ENCODE results near the gene NOC4L.
"Not testable (repeated sequence)": the region's sequence is repeated elsewhere in the genome, so short reads cannot be mapped to it uniquely, and the experiment has no call there.

Gene NOC4L

DNA sequence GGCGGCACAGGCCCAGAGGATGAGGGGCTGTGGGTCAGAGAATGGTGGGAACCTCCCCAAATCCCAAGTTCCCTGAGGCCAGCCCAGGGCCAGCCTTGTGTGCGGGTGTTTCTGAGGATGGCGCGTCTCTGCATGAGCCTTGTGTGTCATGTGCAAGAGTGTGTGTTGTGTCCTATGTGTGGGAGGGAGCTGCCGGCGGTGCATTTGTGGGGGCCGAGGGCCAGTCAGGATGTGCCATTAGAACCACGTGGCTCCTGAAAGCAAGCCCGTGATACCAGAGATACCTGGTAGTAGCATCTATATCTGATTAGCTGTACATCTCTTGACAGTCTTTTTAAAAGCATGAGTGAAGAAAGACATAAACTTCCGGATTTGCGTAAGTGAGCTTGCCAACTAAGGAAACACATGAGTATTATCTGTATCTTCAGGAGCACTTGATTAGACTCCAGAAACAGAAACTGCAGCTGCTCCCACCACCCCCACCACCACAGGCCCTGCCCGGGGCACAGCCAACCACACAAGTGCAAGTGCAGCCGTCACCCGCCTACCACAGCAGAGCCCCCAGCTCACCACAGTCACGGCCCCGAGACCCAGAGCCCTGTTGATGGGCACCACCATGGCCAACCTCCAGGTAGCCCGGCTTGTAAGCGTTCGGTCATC lies 19.4 kb upstream of the NOC4L start:
- DNase-seq, result no peak

DNA sequence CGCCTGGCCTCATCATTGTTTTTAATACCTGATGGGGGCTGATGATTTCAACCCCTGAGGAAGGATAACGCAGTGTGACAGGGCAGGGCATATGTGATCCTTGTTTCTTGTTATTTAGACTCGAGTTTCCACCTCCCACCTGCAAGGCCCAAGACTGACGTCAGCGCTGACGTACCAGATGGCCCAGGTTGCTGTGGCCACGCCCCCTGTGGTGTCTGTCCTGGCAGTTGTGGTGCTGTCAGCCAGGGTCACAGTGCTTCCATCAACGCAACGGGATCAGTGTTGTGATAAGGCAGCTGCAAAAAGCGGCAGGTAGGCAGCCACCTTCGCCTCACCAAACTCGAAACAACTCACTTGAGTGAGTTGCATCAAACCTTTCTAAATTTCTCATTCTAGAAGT lies 18.5 kb upstream of the NOC4L start:
- DNase-seq, result no peak

DNA sequence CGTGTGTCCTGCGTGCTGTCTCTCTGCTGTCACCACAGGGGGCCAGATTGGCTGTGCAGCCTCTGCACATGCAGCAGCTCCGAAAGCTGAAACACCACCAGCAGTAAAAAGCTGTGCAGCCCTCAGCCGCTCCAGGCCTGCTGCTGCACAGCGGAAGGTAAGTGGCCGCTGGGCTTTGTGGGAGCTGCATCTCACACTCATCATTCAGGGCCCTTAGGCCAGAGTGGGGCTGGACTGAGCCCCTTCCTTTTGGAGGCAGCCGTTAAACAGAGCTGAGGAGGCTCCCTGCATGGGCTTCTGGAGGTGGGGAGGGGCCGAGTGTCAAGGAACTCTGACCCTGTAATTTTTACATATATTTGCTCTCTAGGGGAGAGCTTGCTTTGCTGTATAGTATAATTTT lies 17.2 kb upstream of the NOC4L start:
- no peak for DNase-seq

DNA sequence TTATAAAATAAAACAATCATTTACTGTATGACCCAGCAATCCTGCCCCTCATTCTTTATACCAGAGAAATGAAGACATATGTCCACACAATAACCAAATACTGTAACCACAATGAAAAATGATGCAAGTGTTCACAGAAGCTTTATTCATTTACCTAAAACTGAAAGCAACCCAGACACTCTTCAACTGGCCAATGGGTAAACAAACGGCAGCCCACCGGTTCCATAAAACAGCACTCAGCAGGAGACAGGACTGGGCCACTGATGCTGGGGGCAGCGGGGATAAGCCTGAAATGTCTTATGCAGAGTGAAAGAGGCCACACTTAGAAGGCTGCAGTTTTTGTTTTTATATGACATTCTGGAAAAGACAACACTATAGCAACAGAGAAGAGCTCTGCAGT lies 15.2 kb upstream of the NOC4L start:
- DNase-seq, result no peak

DNA sequence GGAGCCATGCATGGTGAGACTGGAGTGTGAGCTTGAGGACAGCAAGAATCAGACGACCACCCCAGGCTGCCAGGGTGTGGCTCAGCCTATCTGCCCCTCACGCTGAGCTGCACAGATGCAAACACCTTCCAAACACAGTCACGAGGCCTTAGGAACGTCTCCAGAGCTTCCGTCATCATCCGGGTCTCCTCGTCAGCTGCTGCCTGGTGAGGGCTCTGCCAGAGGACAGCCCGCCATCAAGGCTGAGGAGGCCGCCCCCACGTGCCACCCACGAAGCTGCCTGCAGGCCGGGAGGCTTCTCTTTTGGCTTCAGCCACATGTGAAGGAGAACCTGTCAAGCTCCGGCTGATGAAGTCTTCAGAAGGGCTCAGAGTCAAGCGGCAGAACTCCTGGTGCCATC lies 13.6 kb upstream of the NOC4L start:
- no peak for DNase-seq

DNA sequence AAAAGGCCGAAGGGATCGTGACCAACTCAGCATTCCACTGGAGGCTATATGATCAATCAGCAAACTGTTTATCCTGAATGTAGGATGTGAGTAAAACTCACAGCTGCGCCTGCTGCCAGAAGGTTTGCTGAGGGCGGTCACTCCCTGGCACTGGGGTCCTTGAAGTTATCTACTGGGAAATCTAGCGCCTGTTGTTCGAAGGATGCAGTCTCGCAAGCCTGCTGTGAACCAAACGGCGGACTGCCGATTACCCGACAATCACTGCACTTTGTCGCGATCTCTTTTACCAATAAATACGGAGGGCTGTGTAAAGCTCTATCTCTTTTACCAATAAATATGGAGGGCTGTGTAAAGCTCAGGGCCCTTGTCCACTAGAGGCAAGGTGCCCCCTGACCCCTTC lies 13.0 kb upstream of the NOC4L start:
- no peak for DNase-seq

DNA sequence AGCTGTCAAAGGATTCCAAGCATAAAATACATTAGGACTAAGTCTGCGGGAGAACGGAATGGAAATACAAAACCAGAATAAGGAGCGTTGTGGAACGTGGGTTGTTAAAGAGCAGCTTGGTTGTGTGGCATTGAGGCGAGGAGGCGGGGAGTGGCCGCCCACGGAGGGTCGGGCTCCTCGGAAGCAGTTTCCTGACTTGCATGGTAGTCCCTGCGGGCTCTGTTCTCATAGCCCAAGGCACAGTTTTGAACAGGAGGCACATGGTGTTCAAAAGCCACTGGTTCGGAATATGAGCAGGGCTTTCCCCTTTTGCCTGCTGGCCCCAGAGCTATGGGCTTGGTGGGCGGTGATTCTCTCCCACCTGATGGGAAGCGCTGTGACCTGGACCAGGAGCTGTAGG lies 12.3 kb upstream of the NOC4L start:
- no peak for DNase-seq

DNA sequence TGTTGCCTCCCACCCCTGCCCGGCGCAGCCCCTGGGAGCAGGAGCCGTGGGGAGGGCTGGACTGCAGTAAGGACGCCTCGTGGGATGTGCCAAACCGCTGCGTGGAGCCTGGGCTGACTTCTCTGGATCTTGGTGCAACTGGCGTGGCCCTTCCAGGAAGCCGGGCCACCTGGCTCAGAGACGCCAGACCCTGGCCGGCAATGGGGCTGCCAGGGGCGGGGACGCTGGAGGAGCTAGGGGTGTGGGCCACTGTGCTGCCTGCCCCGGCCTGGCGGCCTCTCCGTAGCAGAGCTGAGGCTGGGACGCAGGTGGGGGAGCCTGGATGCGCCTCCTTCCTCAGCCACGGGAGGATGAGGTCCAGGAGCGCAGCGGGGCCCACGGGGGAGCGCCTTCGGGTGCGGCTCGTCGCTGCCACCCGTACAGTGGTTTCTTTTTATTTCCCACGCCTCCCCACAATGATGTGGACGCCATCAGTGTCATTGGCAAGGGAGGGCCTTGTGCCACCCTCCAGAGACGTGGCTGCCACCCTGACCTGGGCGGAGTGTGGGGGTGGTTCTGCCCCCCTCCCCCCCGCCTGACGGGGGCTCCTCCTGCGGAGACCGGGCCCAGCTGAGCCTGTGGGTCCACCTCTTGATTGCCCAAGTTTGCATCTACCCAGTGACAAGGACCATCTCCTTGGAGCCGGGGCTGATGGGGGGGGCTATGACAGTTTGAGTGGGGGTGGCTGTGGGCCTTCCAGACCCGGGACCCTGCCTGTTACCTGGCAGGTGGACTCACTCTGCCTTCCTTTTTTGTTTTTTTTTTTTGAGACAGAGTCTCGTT lies 11.4 kb upstream of the NOC4L start:
- no peak for DNase-seq

DNA sequence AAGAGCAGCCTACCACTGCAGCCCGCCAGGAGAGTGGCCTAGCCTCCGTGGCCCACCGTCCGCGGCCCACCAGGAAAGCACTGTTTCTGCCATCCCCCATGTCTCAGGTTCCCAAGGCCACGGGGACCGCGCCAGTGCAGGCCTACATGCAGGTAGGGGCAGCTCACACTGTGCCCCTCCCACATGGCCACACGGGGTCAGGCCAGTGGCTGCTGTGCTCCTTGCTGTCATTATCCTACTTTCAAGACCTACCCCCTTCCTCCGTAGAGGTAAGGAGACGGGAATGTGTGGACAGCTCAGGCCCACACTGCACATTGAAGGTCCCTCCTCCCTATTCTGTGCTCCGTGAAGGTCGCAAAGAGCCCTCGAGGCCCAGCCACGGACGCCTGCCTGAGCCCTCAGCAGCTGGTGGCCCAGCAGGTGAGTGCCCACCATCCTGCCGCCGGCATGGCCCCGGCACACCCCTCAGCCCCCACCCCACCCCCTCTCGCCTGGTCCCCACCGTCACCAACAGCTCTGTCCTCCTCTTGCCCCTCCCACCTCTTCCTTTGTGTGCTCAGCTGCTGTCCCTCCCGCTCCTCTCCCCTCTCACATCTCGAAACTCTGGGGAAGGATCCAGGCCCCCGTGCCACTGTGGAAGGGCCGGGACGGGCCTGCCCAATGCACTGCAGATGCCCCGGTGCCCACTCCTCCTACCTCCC lies 10.2 kb upstream of the NOC4L start:
- DNase-seq, result no peak

DNA sequence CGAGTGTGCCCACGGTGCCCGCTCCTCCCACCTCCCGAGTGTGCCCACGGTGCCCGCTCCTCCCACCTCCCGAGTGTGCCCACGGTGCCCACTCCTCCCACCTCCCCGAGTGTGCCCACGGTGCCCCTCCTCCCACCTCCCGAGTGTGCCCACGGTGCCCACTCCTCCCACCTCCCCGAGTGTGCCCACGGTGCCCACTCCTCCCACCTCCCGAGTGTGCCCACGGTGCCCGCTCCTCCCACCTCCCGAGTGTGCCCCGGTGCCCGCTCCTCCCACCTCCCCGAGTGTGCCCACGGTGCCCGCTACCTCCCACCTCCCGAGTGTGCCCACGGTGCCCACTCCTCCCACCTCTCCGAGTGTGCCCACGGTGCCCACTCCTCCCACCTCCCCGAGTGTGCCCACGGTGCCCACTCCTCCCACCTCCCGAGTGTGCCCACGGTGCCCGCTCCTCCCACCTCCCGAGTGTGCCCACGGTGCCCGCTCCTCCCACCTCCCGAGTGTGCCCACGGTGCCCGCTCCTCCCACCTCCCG lies 9.5 kb upstream of the NOC4L start:
- DNase-seq, result not testable (repeated sequence)

DNA sequence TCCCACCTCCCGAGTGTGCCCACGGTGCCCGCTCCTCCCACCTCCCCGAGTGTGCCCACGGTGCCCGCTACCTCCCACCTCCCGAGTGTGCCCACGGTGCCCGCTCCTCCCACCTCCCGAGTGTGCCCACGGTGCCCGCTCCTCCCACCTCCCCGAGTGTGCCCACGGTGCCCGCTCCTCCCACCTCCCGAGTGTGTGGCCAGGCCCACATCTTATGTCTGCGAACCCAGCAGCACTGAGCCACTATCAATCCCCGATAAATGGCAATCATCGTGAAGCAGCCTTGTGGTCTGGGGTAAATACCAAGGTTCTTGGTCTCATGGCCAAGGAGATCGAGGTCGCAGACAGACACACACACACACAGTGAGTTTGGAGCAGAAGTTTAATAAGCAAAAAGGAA lies 8.0 kb upstream of the NOC4L start:
- DNase-seq, result not testable (repeated sequence)

DNA sequence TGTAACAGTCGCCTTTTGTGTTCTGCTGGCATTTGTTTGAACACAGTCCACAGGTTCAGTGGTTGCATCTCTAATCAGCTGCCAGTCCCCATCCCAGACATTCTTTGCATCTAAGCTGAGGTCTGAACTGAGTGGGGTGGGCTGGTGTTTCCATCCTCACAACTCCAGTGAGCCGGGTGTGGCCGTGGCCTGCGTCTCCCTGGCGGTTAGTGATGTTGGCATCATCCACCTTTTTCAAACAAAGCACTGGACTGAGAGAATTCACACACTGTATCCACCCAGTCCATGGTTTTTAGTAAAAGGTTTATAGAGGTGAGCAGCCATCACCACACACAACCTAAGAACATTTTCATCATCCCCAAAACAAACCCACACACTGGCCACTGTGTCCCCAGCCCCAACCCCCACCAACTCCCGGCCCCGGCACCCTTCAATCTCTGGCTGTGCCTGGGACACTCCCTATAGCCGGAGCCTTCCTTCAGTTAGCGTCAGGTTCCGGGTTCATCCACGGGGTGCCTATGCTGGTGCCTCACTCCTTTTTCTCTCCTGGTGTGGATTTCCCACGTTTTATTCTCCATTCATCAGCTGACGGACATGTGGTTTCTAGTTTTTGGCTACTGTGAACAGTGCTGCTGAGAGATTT lies 6.7 kb upstream of the NOC4L start:
- no peak for DNase-seq

DNA sequence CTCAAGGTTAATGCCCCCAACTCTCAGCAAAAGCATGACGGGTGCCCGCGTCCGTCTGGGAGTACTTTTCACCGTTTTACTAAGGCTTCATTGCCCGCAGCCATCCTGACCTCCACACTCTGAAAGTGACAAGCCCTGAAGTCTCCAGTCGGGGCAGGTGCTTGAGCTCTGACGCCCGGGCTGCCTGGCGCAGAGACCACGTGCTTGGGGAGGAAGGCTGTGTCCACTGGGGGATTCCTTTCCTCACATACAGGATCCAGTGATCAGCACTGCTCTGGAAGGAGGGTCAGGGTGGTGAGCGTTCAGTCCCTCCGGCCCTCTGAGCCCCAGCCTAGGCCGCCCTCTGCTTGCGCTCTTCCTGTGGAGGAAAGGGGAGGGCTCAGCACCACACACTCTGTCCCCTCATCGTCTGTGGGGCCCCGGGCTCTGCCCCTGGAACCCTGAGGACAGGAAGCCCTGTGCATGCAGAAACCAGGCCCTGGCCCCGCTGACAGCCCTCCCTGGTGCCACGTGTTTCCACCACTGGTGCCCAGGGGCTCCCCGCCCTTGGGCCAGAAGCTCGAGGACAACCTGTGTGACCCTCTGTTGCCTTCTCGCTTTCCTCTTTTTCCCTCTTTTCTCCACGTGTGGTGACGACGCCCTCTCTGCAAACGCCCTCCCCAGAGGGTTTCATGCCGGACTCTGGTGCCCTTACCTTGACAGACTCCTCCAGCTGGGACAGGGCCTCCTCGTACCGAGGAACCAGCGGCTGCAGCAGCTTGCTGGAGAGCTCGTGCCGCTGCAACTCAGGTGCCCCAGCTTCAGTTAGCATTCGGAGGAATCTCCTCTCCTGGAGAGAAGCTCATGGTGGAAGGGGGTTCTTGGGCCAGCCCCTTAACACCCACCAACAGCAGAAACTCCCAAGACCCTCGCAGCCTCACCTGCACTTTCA lies 5.1 kb upstream of the NOC4L start:
- no peak for DNase-seq

DNA sequence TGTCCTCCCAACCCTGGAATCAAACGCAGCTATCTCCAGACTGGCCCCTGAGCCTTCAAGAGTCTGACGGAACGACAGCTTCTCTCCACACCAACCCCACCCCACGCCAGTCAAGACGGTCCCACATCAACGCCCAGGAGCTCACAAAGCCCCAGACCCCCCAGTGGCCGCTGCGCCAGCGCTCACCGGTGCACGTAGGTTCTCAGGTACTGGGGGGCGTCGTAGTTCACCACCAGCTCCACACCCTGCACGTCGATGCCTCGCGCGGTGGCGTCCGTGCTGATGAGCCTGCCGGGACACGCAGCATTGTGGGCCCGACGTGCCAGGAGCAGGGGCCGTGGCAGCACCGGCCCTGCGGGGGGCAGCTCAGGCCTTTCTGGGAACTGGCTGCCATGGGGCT lies 4.3 kb upstream of the NOC4L start:
- no peak for DNase-seq

DNA sequence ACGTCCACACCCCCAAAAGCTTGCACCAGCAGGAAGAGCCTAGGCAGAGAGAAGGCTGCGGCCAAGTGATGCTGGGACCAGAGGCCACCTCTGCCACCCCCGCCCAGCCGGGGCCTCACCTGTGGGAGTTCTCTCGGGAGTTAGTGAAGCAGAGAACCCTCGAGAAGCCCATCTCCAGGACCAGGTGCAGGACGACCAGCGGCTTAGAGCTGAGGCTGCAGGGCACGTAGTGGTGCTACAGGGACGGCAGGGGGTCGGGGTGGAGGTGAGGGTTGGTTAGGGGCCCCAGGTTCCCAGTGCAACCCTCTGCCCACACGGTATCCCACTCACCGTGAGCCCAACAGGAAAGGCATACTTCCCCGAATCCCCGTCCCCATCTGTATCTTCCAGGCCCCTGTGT lies 3.8 kb upstream of the NOC4L start:
- DNase-seq, result no peak

DNA sequence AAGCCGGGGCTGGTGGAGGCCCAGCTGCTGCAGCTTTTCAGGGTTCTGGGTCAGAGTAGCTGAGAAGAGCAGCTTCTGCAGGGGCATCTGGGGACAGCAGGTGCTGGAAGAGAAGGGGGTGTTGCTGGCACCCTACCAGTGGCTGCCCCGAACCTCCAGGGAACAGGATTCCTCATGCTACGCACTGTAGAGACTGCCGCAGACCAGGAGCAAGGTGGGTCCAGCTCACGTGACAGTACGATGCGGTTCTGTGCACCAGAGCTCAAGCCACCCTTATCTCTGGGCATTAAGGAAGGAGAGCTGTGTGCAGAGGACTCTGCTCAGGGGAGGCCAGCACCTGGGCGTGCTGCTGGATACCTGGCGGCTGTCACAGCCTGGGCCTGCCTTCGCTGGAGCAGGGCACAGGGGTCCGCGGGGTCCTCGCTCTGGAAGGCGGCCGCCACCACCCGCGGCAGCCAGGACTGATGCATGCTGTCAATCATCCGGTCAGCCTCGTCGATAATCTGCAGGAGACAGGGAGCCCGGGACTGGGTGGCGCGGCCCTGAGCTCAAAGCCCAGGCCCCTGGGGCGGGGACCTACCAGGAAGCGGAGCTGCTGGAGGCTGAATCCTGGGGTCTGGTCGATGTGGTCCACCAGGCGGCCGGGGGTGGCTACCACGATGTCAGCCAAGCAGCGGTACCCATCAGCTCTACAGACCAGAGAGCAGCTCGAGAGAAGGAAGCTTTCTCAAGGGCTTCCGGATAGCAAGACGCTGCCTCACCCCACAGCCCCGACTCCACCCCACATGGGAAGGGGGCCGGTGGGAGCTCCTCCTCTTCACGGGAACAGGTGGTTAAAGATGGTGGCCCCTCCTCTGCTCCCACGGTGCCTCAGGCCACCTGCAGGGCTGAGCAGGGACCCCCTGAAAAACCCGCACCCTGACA lies 3.1 kb upstream of the NOC4L start:
- no peak for DNase-seq

DNA sequence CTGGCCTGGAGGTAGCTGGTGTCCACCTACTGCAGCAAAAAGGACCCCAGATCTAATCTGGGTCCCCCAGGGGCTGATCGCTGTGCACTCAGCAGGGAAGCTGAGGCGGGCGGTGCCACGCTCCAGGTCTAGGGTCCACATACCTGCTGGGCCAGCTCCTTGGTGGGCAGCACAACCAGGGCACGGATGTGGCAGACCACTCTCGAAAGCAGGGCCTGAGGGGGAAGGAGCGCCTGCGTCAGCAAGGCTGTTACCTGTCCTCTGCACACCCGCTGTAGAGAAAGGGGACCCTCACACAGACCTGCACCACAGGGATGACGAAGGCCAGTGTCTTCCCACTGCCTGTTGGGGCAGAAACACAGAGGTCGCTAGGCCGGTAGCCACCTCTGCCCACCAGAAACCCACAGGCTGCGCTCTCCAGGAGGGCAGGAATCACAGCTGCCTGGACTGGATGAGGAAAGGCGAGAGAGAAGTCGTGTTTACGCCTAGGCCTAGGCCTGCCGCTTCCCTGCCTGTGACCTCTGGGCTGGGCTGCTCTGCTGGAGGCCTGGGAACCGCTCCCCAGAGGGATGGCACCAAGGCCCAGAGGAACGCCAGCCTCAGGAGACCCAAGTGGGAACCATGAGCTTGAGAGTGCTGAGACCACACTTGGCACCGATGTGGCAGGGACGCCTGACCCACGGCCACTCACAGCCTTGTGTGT lies 2.1 kb upstream of the NOC4L start:
- no peak for DNase-seq

DNA sequence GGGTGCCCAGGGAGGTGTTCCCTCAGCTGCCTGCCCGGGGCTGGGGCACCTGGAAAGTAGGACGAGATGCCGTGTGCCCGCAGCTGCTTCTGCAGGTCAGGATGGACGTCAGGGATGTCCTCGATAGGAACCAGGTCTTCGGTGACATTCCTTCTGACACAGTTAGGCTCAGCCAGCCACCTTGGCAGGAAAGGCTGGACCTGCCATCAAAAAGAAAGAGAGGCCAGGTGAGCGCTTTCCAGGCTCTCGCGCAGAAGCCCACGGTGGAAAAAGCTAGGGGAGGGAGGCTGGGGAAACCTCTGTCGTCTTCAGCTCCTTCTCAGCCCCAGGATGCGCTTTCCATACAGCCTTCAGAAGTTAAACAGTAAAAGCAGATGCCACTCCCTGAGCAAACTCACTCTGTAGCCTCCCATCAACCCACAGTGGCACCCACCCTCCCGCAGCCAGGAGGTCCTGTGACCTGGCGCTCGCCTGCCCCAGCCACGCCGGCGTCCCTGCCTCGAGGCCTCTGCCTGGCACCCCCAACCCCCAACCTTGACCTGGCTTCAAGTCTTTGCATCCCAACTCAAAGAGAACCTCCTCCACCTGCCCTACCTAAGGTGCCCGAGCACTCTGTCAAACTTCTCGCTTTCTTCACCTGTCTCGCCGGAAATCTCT lies 1.4 kb upstream of the NOC4L start:
- no peak for DNase-seq

DNA sequence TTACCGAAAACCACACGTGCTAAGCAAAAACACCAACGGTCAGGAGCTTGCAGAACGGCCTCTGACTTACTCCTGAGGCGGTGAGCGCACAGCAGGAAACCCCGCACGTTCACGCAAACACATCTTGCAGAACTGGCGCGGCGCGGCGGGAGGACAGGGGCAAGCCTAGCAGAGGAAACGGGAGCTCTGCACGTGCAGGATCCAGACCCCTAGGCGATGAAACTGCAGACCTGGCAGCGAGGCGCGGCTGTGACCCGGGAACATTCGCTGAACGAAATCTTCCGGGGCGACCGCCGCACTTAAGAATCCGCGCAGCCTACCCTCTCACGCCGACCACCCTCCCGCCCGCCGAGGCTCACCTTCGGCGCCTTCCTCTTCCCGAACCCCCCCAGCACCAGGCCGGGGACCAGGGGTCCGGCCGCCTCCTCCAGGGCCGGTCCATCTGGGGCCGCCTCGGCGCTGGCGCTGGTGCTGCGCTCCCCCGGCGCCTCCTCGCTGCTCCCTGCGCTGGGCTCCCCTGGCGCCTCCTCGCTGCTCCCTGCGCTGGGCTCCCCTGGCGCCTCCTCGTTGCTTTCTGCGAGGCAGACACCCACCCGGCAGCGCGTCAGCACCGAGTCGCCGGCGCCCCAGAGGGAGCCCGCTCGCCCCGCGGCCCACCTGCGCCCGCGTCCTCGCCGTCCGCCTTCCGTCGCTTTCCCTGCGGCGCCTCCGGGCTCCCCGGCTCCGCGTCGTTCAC lies 753 bp upstream of the NOC4L start:
- DNase-seq, result no peak

All from T-helper 9 cell (primary cell).